HCT116 (cell line): ENCODE data around the gene ANTXRL. TPM values are rescaled to one million over a fixed set of nuclear protein-coding genes. Genes with fewer than 3 reads are reported as not detected.

Source experiments
- ATAC-seq: fragments of 200-7000 bp; cut with Tn5 transposase; 2 replicates; pipeline ENCODE4 v1.9.1; 2020; ENCODE audit warnings: mild to moderate bottlenecking, moderate library complexity
- BruUV-seq: library from RNA; stranded (reverse); fragments of 400-500 nt; replicated peaks from 2 replicates; lab custom pipeline; 2021; lab: Mats Ljungman, UMichigan
- CTCF ChIA-PET: fragments of 300-600 bp; sonication (Branson Sonifier 250); formaldehyde crosslinking; loops from one replicate; lab custom pipeline; 2021; ENCODE audit warnings: antibody characterized with exemption; lab: Charles Lee
- POLR2A ChIA-PET: fragments of 300-600, 350-600 bp; sonication (Branson Sonifier 250); formaldehyde crosslinking; loops from one replicate; lab custom pipeline; 2021; ENCODE audit warnings: antibody characterized with exemption; lab: Charles Lee
- RAD21 ChIA-PET, 2 experiments: fragments of 300-600 bp; sonication (Branson Sonifier 250); formaldehyde crosslinking; loops; one replicate each; lab custom pipeline; 2023; ENCODE audit warnings: low total read pairs in 2 of 2; ENCODE audit not compliant: uncharacterized antibody in 2 of 2, unreplicated experiment in 2 of 2, low non-redundant PET in 1 of 2; lab: Charles Lee
- DNase-seq: peaks from one replicate; pipeline ENCODE4 v3.0.0-alpha.2; 2010; ENCODE audit warnings: low read depth, low spot score
- H2AFZ ChIP-seq: fragments of 200-600 bp; shearing (Covaris generic), sonication (generic); 2 replicates; pipeline ENCODE4 v1.6.1; 2017; ENCODE audit warnings: low read depth, mixed run types, mixed read lengths, antibody characterized with exemption, low read length; ENCODE audit not compliant: poor library complexity, severe bottlenecking
- H3K27ac ChIP-seq: 2 replicates; pipeline ENCODE4 v1.5.1; 2012; ENCODE audit warnings: low read depth, low read length
- H3K27me3 ChIP-seq: fragments of 200-600 bp; sonication (generic); 2 replicates; pipeline ENCODE4 v1.6.1; 2016; ENCODE audit warnings: mixed run types, low read length, mixed read lengths; ENCODE audit not compliant: insufficient read depth
- H3K36me3 ChIP-seq, 2 experiments: fragments of 200-500 bp in 1 of 2; fragments of 200-600 bp in 1 of 2; sonication (Bioruptor generic) in 1 of 2; sonication (generic) in 1 of 2; 2 replicates each; pipeline versions ENCODE4 v1.5.1 to v1.6.1; 2014 to 2016; ENCODE audit warnings: low read length in 2 of 2, inconsistent platforms in 1 of 2, mixed read lengths in 1 of 2, mixed run types in 1 of 2; ENCODE audit not compliant: insufficient read depth in 2 of 2, control insufficient read depth in 1 of 2
- H3K4me1 ChIP-seq, 2 experiments: fragments of 200-600 bp in 1 of 2; sonication (generic) in 1 of 2; 2 replicates each; pipeline versions ENCODE4 v1.5.1 to v1.6.1; 2012 to 2017; ENCODE audit warnings: low read length in 2 of 2, inconsistent platforms in 1 of 2, mild to moderate bottlenecking in 1 of 2, mixed read lengths in 1 of 2, mixed run types in 1 of 2, moderate library complexity in 1 of 2; ENCODE audit not compliant: insufficient read depth in 2 of 2, control insufficient read depth in 1 of 2
- H3K4me2 ChIP-seq: fragments of 200-600 bp; sonication (generic); 2 replicates; pipeline ENCODE4 v1.6.1; 2017; ENCODE audit warnings: mixed run types, low read length, mixed read lengths
- H3K4me3 ChIP-seq, 2 experiments: fragments of 200-600 bp in 1 of 2; sonication (generic) in 1 of 2; replicated peaks in 1 of 2; 2 replicates each; pipeline ENCODE4 v1.5.1; 2011 to 2016; ENCODE audit warnings: low read length in 2 of 2, control low read depth in 1 of 2, low read depth in 1 of 2, mild to moderate bottlenecking in 1 of 2, mixed read lengths in 1 of 2, mixed run types in 1 of 2
- H3K79me2 ChIP-seq: fragments of 200-600 bp; sonication (generic); 2 replicates; pipeline ENCODE4 v1.6.1; 2017; ENCODE audit warnings: mild to moderate bottlenecking, mixed run types, low read length, moderate library complexity, mixed read lengths; ENCODE audit not compliant: insufficient read depth
- H3K9ac ChIP-seq: fragments of 200-600 bp; sonication (generic); 2 replicates; pipeline ENCODE4 v1.6.1; 2016; ENCODE audit warnings: low read length, mixed read lengths
- H3K9me2 ChIP-seq: fragments of 200-600 bp; sonication (generic), shearing (Covaris generic); 2 replicates; pipeline ENCODE4 v1.6.1; 2017; ENCODE audit warnings: mixed run types, mild to moderate bottlenecking, moderate library complexity; ENCODE audit not compliant: insufficient read depth
- H3K9me3 ChIP-seq, 2 experiments: fragments of 200-500 bp in 1 of 2; fragments of 200-600 bp in 1 of 2; sonication (Bioruptor generic) in 1 of 2; sonication (generic) in 1 of 2; 2 replicates each; pipeline ENCODE4 v1.6.1; 2014 to 2017; ENCODE audit warnings: low read length in 2 of 2, mixed read lengths in 2 of 2, inconsistent platforms in 1 of 2, low read depth in 1 of 2, mild to moderate bottlenecking in 1 of 2, mixed run types in 1 of 2, moderate library complexity in 1 of 2; ENCODE audit not compliant: control insufficient read depth in 1 of 2, insufficient read depth in 1 of 2
- H4K20me1 ChIP-seq: fragments of 200-600 bp; sonication (generic), shearing (Covaris generic); 2 replicates; pipeline ENCODE4 v1.6.1; 2017; ENCODE audit warnings: mixed run types, mild to moderate bottlenecking, moderate library complexity; ENCODE audit not compliant: insufficient read depth
- CBX3 ChIP-seq: IDR thresholded peaks from 2 replicates; pipeline ENCODE4 v1.6.1; 2012; ENCODE audit warnings: low read depth
- CEBPB ChIP-seq: IDR thresholded peaks from 2 replicates; pipeline ENCODE4 v1.6.1; 2012; ENCODE audit warnings: low read depth
- CTCF ChIP-seq, 3 experiments: fragments of 200-600 bp in 1 of 3; sonication (generic) in 1 of 3; IDR thresholded peaks in 2 of 3; conservative IDR thresholded peaks in 1 of 3; 2 replicates each; pipeline ENCODE4 v1.5.1; 2012 to 2017; ENCODE audit warnings: low read depth in 2 of 3, low read length in 2 of 3, antibody characterized with exemption in 1 of 3, borderline replicate concordance in 1 of 3, control low read depth in 1 of 3, mild to moderate bottlenecking in 1 of 3, mixed read lengths in 1 of 3, mixed run types in 1 of 3, moderate library complexity in 1 of 3; ENCODE audit not compliant: insufficient read depth in 1 of 3
- ELF1 ChIP-seq: IDR thresholded peaks from 2 replicates; pipeline ENCODE4 v1.6.1; 2012; ENCODE audit warnings: low read depth, borderline replicate concordance
- EZH2phosphoT487 ChIP-seq: fragments of 200-600 bp; IDR thresholded peaks from 2 replicates; pipeline ENCODE4 v1.6.1; 2018; ENCODE audit warnings: antibody characterized with exemption, borderline replicate concordance
- MAX ChIP-seq: IDR thresholded peaks from 2 replicates; pipeline ENCODE4 v1.6.1; 2012
- POLR2A ChIP-seq: IDR thresholded peaks from 2 replicates; pipeline ENCODE4 v1.7.0; 2011; ENCODE audit warnings: borderline replicate concordance; ENCODE audit not compliant: insufficient read depth, insufficient read length; ENCODE audit errors: extremely low read depth
- POLR2AphosphoS5 ChIP-seq: IDR thresholded peaks from 2 replicates; pipeline ENCODE4 v1.6.1; 2011; ENCODE audit warnings: mild to moderate bottlenecking, low read depth, low read length, moderate library complexity
- TCF7L2 ChIP-seq: IDR thresholded peaks from 2 replicates; pipeline ENCODE4 v1.7.0; 2011; ENCODE audit warnings: borderline replicate concordance, inconsistent platforms; ENCODE audit not compliant: insufficient read depth, insufficient read length; ENCODE audit errors: extremely low read depth
- ZBTB33 ChIP-seq: IDR thresholded peaks from 2 replicates; pipeline ENCODE4 v1.6.1; 2011; ENCODE audit warnings: mild to moderate bottlenecking, low read length, moderate library complexity; ENCODE audit not compliant: insufficient replicate concordance; ENCODE audit errors: extremely low read depth
- ZFX ChIP-seq: fragments of 450-650 bp; IDR thresholded peaks from 2 replicates; pipeline ENCODE4 v1.6.1; 2017
- intact Hi-C: fragments of 100-400 bp; cut with micrococcal nuclease; formaldehyde crosslinking; loops from 2 replicates; pipeline ENCODE4 v1.10.0; 2022
- total RNA-seq: library from RNA; stranded (reverse); gene quantifications from one replicate; pipeline ENCODE4 v1.2.1, GENCODE V29; 2021; ENCODE audit not compliant: unreplicated experiment

ANTXRL gene
- total RNA-seq, 1 experiment from 2014 or later: not detected

- no peak overlapping the region for H3K27ac ChIP-seq
- TF ChIP-seq POLR2AphosphoS5 (no peak), POLR2A (no peak), ELF1 (no peak), TCF7L2 (no peak), CEBPB (no peak), CBX3 (no peak), ZBTB33 (no peak), CTCF (IDR thresholded peaks at IDR 0.05 in 2 of 3, conservative IDR thresholded peaks at IDR 0.05 in 1 of 3; ENCODE audit: borderline replicate concordance in 1 of 3, insufficient read depth in 1 of 3, low read depth in 2 of 3, low read length in 2 of 3) (no peak), ZFX (no peak), EZH2phosphoT487 (no peak), MAX (no peak)
- H2AFZ ChIP-seq: no peak overlapping the region
- CTCF ChIA-PET: no interaction called here
- H3K9me3 ChIP-seq: no peaks in the 10 kb centered on the region
- H3K9ac ChIP-seq: no peak overlapping the region
- ATAC-seq (no peak), DNase-seq (no peak)
- H3K4me2 ChIP-seq: no peak overlapping the region
- POLR2A ChIA-PET: no interaction called here
- intact Hi-C loops: loop anchor here (10.0 kb wide), 1 partner anchor 1016 kb away; no protein-coding TSS in a partner anchor
- no peaks in the 10 kb centered on the region for H3K9me2 ChIP-seq
- RAD21 ChIA-PET: no interaction called here
- H4K20me1 ChIP-seq: no peaks in the 10 kb centered on the region
- H3K4me3 ChIP-seq: no peak overlapping the region
- H3K4me1 ChIP-seq: no peaks in the 10 kb centered on the region
- H3K36me3 ChIP-seq: no peaks in the 10 kb centered on the region
- BruUV-seq: no TSS peak
- no peaks in the 10 kb centered on the region for H3K79me2 ChIP-seq
- H3K27me3 ChIP-seq: no peaks in the 10 kb centered on the region
These were observed 36.3 kb upstream of the ANTXRL start for GRCh38 chr10:46250481-46250880.
